Measurements from ENCODE around the gene SOX21. TPM values are rescaled to one million over a fixed set of nuclear protein-coding genes. Genes with fewer than 3 reads are reported as not detected.

SOX21 gene
- total RNA-seq, 1 donor from 2014 or later, result not detected

DNA sequence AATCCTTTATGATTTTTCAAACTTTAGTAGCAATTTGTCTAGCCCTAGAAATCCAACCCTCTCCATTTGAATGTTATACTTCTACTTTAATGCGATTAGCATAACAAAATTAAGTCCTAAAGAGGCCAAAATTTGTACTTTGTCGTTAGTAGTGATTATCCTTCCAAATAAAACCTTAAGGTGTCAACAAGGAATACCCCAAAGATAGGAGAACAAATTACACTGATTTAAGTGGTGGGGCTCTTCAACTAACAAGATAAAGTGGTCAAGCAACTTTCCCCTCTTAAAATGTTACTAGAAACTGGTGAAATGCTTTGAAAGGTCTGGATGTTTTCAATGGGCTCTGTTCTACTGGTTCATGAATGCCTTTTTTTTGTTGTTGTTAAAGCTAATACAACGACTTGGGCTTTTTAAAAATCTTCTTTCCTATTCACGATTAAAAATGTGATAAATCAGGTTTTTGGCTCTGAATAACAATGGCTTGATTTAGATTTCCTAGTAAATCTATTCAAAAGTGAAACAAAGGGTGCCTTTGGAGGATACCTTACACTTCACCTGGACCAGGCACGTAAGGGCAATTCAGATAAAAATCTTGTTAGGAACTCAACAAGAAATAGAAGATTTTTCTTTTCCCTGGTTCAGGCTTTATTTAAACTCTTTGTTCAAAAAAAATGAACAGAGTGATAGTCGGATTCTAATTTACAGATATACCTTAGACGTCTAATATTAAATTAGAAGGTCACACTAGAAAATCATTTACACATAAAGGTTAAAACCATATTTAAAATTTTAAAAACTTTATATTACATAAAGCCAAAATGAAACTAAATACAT lies 3.1 kb downstream of the SOX21 start:
- intact Hi-C loops (cut with micrococcal nuclease), result loop anchor here (2.0 to 10.0 kb wide), 4 partner anchors 48 to 1482 kb away; partner anchors contain the start of genes CLDN10 and GPC6

DNA sequence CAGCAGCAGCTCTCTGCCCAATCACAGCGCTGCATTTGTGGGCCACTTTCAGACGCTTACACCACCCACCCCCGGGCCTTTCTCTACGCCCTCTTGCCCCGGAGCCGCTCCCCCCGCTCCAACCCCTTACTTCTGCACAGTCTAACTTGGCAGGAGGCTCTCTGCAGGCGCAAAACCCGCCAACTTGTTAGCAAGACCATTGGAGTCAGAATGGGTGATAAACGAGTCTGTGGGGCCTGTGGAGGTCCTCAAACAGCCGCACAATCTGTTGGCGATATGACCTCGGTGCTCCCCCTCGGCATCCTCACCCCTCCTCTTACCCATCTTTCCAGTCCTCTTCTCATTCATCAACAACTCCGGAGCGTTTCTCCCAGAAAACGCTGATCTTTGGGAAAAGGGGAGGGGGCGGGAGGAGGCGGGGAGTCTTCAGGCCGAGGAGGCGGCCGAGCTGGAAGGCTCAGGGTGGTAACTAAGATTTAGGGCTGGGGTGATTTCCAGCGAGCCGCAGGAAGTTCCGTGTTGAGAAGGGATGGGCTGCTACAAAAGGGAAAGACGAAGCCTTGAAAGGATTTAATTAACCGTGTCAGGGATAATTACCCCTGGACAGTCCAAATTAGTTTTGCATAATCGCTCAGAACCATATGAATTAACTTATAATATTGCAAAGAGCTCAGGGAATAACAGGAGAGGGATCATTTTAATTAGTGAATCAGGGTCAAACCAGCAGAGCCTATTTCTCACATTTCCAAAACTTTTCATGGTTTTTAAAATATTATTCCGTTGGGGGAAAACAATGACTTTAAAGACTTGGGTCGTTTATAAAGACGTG lies 4.1 kb downstream of the SOX21 start:
- intact Hi-C loops (cut with micrococcal nuclease), result loop anchor here (2.0 to 10.0 kb wide), 4 partner anchors 47 to 1481 kb away; partner anchors contain the start of genes CLDN10 and GPC6

DNA sequence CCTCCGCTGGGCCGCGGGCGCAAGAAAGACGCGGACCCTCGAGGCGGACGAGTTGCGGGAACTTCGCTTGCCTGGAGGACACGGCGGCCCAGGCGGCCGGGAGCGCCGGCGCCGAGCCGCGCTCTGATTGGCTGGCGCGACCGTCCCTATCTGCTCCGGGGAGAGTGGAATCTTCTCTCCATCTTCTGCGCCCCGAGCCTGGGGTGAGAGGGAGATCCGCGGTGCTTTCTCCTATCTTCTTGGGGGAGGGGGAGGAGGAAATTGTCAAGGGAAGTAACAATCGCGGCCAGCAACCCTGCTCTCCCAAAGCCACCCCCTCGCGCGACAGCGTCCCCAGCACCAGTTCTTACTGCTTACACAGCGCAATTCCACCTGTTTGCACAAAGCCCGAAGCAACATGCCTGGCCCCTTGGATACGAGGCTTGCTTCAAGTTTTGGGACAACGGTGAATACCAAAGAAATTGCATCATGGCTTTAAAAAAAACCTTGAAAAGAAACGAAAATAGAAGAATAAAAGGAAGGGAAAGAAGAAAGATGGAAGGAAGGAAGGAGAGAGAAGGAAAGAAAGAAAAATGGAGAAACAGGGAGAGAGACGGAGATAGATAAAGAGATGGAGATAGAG lies 4.8 kb downstream of the SOX21 start:
- intact Hi-C loops (cut with micrococcal nuclease), result loop anchor here (2.0 to 10.0 kb wide), 4 partner anchors 47 to 1480 kb away; partner anchors contain the start of genes CLDN10 and GPC6

DNA sequence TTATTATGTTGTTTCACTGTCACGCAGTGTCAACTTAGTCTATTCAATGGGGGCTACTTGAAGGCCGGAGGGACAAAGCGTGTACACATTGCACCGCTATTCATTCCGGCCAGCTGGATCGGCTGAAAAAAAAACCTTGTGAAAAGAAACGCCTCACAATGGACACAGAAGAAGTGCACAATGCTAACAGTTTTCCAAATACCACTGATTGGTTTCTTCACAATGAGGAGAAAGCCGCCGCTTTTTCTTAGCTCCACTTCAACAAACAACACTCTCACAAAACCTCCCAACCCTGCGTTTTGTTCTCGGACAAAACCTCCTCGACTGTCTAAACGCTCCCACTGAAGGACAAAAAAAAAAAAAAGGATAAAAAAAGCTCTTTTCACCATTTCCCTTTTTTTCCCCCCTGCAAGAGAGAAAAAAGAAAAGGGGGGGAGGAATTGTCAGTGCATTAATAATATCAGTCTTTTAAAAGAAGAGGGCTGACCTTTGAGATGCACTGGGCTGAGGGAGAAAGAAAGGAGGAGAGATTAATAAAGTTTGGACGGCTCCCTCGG lies 5.4 kb downstream of the SOX21 start:
- intact Hi-C loops (cut with micrococcal nuclease), result loop anchor here (5.0 to 10.0 kb wide), 3 partner anchors 260 to 1480 kb away; partner anchors contain the start of genes CLDN10 and GPC6

DNA sequence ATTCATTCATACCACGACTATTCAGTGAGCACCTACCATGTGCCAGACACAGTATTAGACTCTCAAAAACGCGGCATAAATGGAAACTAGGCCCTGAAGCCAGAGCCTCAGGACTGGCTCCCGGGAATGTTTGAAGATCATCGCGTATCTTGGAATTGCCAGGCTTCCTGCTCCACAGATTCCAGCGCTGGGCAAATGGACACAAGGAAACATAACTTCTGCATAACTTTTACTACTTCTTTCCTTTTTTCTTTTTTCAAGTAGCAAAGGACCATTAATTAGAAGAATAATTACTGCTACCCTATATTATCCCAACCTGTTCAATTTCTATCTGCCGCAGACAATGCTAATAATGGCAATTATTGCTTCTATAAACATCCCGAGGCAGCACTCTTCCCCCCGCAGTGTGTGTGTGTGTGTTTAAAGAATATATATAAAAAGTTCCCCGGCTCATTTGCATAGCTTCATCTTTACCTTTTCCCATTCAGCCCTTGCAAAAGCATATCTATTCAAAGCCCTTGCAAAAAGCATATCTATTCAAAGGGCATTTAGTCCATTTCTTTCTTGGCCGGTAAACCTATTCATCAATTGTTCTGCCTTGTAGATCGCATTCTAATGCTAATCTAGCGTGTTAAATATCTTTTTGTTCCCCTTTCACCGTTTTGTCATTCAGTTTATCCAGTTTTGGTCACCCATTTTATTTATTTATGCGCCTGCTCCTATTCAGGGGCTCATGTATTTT lies 6.1 kb downstream of the SOX21 start:
- intact Hi-C loops (cut with micrococcal nuclease), result loop anchor here (5.0 to 10.0 kb wide), 3 partner anchors 261 to 1479 kb away; partner anchors contain the start of genes CLDN10 and GPC6

DNA sequence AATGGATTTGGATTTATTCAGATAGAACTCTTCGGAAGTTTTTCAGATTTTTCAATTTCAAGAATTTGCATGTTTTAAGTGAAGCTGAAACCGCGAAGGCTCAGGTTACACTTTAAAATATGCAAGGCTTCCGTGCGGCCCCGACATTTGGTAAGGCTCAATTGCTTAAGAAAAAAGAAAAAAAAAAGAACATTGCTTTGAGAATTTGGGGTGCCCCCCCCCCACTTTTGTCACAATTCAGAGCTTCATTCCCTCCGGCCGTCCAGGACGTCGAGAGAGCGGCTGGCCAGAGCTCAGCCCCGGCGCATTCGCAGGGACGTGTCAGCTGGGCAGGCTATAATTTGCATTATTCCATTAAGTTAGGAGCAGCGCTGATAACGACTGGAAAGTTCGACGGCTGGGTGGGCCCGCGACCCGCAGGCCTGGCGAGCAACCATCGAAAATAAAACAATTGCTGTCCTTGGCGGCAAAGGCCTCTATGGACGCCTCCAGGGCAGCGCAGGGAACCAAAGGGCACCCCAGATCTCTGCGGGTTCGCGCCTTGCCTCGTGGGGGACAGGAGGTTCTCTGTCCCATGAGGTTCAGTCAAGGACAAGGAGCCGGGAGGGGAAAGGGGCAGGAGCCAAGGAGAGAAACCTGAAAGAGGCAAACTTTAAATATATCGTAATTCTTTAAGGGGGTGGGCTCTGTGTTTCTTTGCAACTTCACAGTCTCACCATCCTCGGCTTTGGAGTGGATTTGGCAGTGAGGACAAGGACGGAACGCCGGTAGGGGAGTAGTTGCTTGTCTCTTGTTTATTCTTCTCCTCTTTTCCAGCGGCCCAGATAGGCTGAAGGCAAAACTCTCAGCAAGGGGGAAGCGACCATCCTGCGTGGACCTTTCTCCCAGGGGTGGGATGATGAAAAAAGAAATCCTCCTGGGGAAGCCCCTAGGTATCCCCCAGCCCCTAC lies 7.0 kb downstream of the SOX21 start:
- intact Hi-C loops (cut with micrococcal nuclease), result loop anchor here (5.0 to 10.0 kb wide), 3 partner anchors 262 to 1478 kb away; partner anchors contain the start of genes CLDN10 and GPC6

DNA sequence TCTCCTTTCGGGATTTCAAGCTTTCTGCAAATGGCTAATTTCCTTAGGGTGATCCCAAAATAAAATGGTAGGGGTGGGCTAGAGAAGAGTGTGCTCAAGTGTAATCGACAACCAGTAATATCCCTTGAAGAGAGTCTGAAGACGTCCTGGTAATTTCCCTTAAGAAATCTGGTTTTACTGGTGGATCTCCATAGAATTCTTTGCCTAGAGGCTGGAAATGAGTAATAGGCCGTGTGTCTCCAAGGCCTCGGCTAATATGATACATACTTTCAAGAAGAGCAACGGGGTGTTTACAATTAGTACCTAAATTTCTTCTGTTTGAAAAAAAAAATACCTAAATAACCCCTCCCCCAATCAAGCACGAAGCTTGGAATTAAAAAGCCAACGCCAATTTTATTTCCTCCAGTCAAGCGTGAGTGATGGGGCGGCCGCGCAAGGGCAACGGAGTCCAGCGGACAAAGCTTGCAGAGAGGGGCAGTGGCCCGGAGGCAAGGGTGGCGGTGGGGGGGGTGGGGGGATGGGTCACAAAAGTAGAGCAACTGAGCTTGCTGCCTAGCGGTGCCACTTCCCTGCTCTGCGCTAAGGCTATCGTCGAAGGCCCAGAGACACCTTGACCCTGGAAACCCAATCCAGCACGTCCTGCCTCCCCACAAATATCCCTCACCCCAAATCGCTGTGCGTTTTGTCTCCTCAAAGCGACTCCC lies 7.8 kb downstream of the SOX21 start:
- intact Hi-C loops (cut with micrococcal nuclease), result loop anchor here (5.0 to 10.0 kb wide), 3 partner anchors 263 to 1477 kb away; partner anchors contain the start of genes CLDN10 and GPC6

DNA sequence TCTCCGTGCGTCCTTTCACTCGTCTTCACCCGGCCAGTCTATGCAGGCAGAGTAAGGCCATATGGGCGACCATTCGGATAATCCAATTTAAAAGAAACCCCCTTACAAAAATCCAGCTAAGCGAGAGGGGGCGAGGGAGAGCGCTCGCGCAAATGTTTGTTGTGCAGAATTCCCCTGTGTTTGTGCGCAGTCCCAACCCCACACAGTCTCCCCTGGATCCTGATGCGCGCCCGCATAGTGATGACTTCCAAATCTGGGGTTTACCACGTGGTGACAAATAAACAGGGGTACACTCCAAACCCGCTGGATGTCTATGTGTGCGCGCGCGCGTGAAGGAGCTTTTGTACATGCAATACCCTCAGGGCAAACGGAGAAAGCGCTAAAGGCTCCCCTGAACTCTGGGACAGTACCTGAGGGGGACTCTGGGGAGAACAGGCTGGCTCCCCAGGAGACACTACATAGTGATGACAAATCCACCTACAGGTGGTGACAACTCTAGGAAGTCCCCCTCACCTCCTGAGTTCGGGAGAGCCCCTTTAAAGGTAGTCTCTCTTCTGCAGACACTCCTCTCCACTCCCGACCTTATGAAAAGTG lies 8.5 kb downstream of the SOX21 start:
- intact Hi-C loops (cut with micrococcal nuclease), result loop anchor here (1.0 to 10.0 kb wide), 2 partner anchors 7 to 851 kb away; partner anchors contain the start of gene CLDN10

DNA sequence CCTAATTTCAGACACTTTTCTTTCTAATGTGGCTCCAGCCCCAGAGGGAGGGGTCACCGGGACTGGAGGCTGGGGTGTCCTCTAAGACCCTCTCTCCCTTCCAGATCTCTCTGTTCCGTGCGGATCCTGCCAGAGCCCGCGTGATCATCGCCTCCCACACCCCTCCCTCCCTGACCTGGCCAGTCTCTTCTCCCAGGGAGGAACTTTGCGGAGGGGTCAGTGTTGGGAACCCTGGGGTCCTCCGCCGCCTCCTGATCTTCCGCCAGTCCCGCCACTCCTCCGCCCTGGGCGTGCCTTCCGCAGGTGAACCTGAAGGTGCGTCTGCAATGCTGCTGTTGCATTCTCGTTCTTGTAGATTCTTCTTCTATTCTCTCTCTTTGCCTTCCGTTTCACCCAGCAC lies 9.1 kb downstream of the SOX21 start:
- intact Hi-C loops (cut with micrococcal nuclease), result loop anchor here (1.0 to 10.0 kb wide), 2 partner anchors 8 to 852 kb away; partner anchors contain the start of gene CLDN10

DNA sequence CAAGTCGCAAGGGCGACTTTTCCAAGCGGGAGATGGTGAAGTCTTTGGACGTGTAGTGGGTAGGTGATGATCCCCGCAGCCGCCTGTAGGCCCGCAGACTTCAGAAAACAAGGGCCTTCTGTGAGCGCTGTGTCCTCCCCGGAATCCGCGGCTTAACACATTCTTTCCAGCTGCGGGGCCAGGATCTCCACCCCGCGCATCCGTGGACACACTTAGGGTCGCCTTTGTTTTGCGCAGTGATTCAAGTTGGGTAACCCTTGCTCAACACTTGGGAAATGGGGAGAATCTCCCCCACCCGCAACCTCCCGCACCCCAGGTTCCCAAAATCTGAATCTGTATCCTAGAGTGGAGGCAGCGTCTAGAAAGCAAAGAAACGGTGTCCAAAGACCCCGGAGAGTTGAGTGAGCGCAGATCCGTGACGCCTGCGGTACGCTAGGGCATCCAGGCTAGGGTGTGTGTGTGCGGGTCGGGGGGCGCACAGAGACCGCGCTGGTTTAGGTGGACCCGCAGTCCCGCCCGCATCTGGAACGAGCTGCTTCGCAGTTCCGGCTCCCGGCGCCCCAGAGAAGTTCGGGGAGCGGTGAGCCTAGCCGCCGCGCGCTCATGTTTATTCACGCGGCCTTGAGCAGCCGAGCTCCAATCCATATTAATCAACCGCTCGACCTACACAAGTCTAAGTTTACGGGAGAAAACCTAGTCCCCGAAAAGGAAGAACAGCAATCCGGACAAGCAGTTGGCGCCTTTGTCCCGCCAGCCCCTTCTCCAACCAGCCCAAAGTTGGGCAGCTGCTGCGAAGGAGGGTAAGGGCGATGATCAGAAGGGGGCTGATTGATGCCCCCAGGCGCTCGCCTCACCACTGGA lies 9.9 kb downstream of the SOX21 start:
- intact Hi-C loops (cut with micrococcal nuclease), result loop anchor here (1.0 to 10.0 kb wide), 2 partner anchors 9 to 852 kb away; partner anchors contain the start of gene CLDN10

DNA sequence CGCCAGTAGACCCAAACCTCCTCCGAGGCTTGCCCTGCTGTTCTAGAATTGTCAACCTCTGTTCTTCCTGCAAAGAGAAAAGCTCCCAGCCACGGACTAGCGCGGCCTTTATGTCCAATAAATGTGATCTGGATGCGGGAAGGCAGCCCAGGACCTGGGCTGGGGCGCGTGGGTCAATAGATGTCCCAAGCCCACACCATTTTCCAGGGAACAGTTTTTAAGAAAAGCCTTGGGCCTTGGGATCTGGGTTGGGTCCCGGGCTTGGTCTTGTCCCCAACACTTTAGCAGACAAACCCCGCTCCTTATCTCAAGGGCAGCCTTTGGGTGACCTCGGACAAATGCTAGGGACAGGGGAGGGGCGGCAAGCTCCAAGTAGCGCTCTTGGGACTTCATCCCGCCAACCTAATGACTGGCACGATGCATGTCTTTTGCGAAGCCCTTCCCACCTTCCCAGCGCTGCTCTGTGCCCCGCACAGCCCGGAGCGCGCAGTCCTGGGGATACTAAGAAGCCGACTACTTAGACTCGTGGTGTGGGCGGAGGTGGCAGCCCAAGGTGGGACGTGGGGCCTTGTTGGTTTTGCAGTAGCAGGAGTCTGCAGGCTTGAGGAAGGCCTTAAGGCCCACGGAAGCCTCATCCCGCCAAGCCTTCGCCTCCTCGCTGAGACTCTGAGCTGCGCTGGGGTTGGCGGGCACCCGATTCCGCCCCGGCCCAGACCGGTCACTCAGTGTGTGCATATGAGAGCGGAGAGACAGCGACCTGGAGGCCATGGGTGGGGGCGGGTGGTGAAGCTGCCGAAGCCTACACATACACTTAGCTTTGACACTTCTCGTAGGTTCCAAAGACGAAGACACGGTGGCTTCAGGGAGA lies 10.8 kb downstream of the SOX21 start:
- intact Hi-C loops (cut with micrococcal nuclease), result loop anchor here (10.0 kb wide), 1 partner anchor 853 kb away; the partner anchor contains the start of gene CLDN10

DNA sequence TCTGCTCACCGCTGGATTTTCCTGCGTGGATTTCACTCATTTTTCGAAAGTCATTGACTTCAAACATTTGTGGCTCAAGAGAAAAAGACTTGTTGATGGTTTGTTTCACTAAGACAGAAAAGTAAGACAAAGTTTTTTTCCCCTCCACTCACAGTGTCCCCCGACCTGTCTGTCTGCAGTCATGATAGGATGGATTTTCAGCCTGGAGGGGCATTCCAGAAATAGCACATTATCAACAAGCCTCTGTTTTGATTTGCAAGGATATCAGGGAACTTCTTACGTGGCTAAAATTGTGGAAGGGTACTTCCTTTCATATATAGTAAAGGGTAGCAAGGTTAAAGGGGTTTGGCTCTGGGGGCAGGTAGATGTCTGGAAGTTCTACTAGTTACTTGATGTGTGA lies 11.8 kb downstream of the SOX21 start:
- intact Hi-C loops (cut with micrococcal nuclease), result loop anchor here (10.0 kb wide), 1 partner anchor 854 kb away; the partner anchor contains the start of gene CLDN10

DNA sequence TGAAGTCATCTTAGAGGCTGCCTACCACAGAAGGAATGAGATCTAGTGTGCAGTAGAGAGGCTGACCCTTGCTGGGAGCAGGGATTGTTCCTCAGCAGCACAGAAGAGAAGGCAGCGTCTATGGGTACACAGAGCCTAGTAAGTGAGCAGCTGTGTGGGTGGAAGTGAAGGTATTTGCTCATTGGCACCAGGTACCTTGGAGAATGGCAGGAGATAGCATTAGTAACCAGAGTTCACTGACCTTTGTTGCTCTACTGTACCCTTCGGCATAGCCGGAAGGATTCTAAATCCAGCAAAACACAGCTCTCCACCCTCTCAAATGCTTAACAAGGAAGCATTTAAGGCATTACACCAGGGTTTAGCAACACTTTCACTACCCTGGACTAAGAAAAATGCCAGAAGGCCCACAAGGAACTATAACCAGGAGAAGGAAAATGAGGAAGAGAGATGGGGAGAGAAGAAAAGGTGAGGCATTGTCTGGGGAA lies 12.3 kb downstream of the SOX21 start:
- intact Hi-C loops (cut with micrococcal nuclease), result loop anchor here (10.0 kb wide), 1 partner anchor 855 kb away; the partner anchor contains the start of gene CLDN10

DNA sequence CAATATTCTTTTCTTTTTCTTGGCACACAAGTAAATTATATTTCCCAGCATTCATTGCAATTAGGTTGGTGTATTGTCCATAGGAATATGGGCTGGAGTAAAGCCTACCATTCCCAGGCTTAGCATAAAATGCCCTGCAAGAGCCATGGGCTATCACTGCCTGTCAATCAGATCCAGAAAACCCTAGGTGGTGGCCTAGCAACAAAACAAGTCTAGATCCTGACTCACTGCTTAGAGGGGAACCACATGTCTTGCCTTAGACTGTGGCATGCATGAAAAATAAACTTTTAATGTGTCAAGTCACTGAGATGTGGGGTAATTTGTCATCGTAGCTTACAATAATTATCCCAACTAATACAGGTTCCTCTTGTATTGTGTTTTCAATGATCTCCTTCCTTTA lies 16.2 kb downstream of the SOX21 start:
- intact Hi-C loops (cut with micrococcal nuclease), result no loop called here

DNA sequence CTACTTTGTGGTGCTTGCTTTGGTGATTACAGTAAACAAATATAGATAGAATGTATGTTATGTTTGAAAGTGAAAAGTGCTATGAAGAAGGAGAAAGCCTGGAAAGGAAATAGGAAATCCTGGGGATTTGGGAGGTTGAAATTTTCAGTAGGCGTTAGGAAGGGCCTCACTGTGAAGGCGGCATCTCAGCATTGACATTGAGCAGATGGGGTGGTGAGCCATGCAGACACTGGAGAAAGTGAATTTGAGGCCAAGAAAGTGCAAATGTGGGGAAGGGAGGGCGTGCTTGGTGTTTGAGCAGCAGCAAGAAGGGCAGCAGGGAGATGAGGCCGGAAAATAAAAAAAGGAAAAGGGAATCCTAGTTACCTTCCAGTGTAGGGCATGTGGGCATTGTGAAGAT lies 20.3 kb downstream of the SOX21 start:
- intact Hi-C loops (cut with micrococcal nuclease), result no loop called here
